IMR-90 (cell line): ENCODE data around the gene TSPAN33. TPM values are rescaled to one million over a fixed set of nuclear protein-coding genes. Genes with fewer than 3 reads are reported as not detected.

Experiments
- ATAC-seq: fragments of 200-7000 bp; cut with Tn5 transposase; 2 replicates; pipeline ENCODE4 v1.9.1; 2020; ENCODE audit warnings: low read depth, mild to moderate bottlenecking, moderate library complexity
- BruUV-seq: library from RNA; stranded (reverse); fragments of 400-500 nt; replicated peaks from 2 replicates; lab custom pipeline; 2021; lab: Mats Ljungman, UMichigan
- CTCF ChIA-PET: fragments of 300-600 bp; formaldehyde crosslinking; extraction: SDS; loops from one replicate; lab custom pipeline; 2021; ENCODE audit warnings: antibody characterized with exemption; lab: Yijun Ruan, JAX
- POLR2A ChIA-PET: fragments of 300-600 bp; sonication (Branson Sonifier 250); formaldehyde crosslinking; loops from one replicate; lab custom pipeline; 2022; ENCODE audit warnings: antibody characterized with exemption; ENCODE audit not compliant: unreplicated experiment; lab: Charles Lee
- DNase-seq: peaks from one replicate; pipeline ENCODE4 v3.0.0; 2013
- H2AFZ ChIP-seq: replicated peaks from 2 replicates; pipeline ENCODE3; 2013; ENCODE audit warnings: low read length, mild to moderate bottlenecking; ENCODE audit not compliant: poor library complexity
- H2AK5ac ChIP-seq: 2 replicates; pipeline ENCODE4 v1.6.1; 2013; ENCODE audit warnings: low read depth, low read length, inconsistent platforms
- H2AK9ac ChIP-seq: replicated peaks from 2 replicates; pipeline ENCODE3; 2013; ENCODE audit warnings: mild to moderate bottlenecking, low read depth, low read length, moderate library complexity; ENCODE audit not compliant: poor library complexity
- H2BK120ac ChIP-seq: 2 replicates; pipeline ENCODE4 v1.6.1; 2013; ENCODE audit warnings: low read depth, low read length, inconsistent platforms
- H2BK15ac ChIP-seq: 3 replicates; pipeline ENCODE4 v1.6.1; 2013; ENCODE audit warnings: low read depth, low read length, inconsistent platforms
- H2BK20ac ChIP-seq: 2 replicates; pipeline ENCODE4 v1.6.1; 2013; ENCODE audit warnings: low read depth, mild to moderate bottlenecking, inconsistent platforms, low read length, moderate library complexity
- H2BK5ac ChIP-seq: 2 replicates; pipeline ENCODE4 v1.6.1; 2013; ENCODE audit warnings: mild to moderate bottlenecking, low read depth, low read length, inconsistent platforms; ENCODE audit not compliant: poor library complexity, severe bottlenecking
- H3K14ac ChIP-seq: replicated peaks from 2 replicates; pipeline ENCODE4 v1.6.1; 2013; ENCODE audit warnings: low read depth, low read length, inconsistent platforms
- H3K18ac ChIP-seq: 2 replicates; pipeline ENCODE4 v1.6.1; 2013; ENCODE audit warnings: low read depth, low read length, control low read depth
- H3K23ac ChIP-seq: 2 replicates; pipeline ENCODE4 v1.6.1; 2013; ENCODE audit warnings: low read depth, low read length, inconsistent platforms
- H3K27ac ChIP-seq: 2 replicates; pipeline ENCODE4 v1.5.1; 2013; ENCODE audit warnings: mild to moderate bottlenecking, control low read depth, low read length; ENCODE audit not compliant: insufficient read depth
- H3K27me3 ChIP-seq: 2 replicates; pipeline ENCODE4 v1.6.1; 2013; ENCODE audit warnings: low read length; ENCODE audit not compliant: control insufficient read depth, insufficient read depth
- H3K36me3 ChIP-seq: 2 replicates; pipeline ENCODE4 v1.6.1; 2013; ENCODE audit warnings: low read length, mixed read lengths; ENCODE audit not compliant: control insufficient read depth, insufficient read depth
- H3K4ac ChIP-seq: 2 replicates; pipeline ENCODE4 v1.6.1; 2013; ENCODE audit warnings: low read depth, low read length, inconsistent platforms
- H3K4me1 ChIP-seq: 2 replicates; pipeline ENCODE4 v1.6.1; 2013; ENCODE audit warnings: low read length, mixed read lengths; ENCODE audit not compliant: control insufficient read depth, insufficient read depth
- H3K4me2 ChIP-seq: 2 replicates; pipeline ENCODE4 v1.6.1; 2013; ENCODE audit warnings: low read depth, mild to moderate bottlenecking, control low read depth, low read length, moderate library complexity
- H3K4me3 ChIP-seq: 2 replicates; pipeline ENCODE4 v1.5.1; 2013; ENCODE audit warnings: low read depth, mild to moderate bottlenecking, control low read depth, low read length, moderate library complexity; ENCODE audit not compliant: insufficient read depth
- H3K56ac ChIP-seq: 2 replicates; pipeline ENCODE4 v1.6.1; 2013; ENCODE audit warnings: low read length, inconsistent platforms; ENCODE audit not compliant: insufficient read depth; ENCODE audit errors: extremely low read depth
- H3K79me1 ChIP-seq, 2 experiments: 2 replicates each; pipeline ENCODE4 v1.6.1; 2013; ENCODE audit warnings: low read length in 2 of 2, inconsistent platforms in 1 of 2, low read depth in 1 of 2
- H3K9ac ChIP-seq: 2 replicates; pipeline ENCODE4 v1.6.1; 2013; ENCODE audit warnings: low read depth, low read length, control low read depth
- H3K9me1 ChIP-seq: 2 replicates; pipeline ENCODE4 v1.6.1; 2013; ENCODE audit warnings: low read length, inconsistent platforms; ENCODE audit not compliant: insufficient read depth
- H3K9me3 ChIP-seq: 2 replicates; pipeline ENCODE4 v1.6.1; 2013; ENCODE audit warnings: low read length; ENCODE audit not compliant: control insufficient read depth, insufficient read depth
- H4K20me1 ChIP-seq: 2 replicates; pipeline ENCODE4 v1.6.1; 2013; ENCODE audit warnings: low read length, inconsistent platforms; ENCODE audit not compliant: insufficient read depth
- H4K5ac ChIP-seq: 2 replicates; pipeline ENCODE4 v1.6.1; 2013; ENCODE audit warnings: mild to moderate bottlenecking, low read depth, low read length, control low read depth
- H4K8ac ChIP-seq, 2 experiments: 2 replicates each; pipeline ENCODE4 v1.6.1; 2013; ENCODE audit warnings: low read depth in 2 of 2, low read length in 2 of 2, control low read depth in 1 of 2, inconsistent platforms in 1 of 2
- H4K91ac ChIP-seq: 2 replicates; pipeline ENCODE4 v1.6.1; 2013; ENCODE audit warnings: low read depth, low read length, inconsistent platforms; ENCODE audit not compliant: insufficient read depth
- BHLHE40 ChIP-seq: fragments of 150-350 bp; IDR thresholded peaks from 2 replicates; pipeline ENCODE4 v1.6.1; 2016; ENCODE audit warnings: mild to moderate bottlenecking, low read depth, low read length
- CEBPB ChIP-seq: IDR thresholded peaks from 2 replicates; pipeline ENCODE4 v1.6.1; 2012; ENCODE audit warnings: low read depth, low read length, improper control_type of control experiment
- CHD1 ChIP-seq: IDR thresholded peaks from 2 replicates; pipeline ENCODE4 v1.6.1; 2012; ENCODE audit warnings: low read depth, low read length, improper control_type of control experiment
- CTCF ChIP-seq: conservative IDR thresholded peaks from 2 replicates; pipeline ENCODE4 v1.5.1; 2012; ENCODE audit warnings: mild to moderate bottlenecking, low read depth, low read length, improper control_type of control experiment
- ELK1 ChIP-seq: fragments of 150-350 bp; IDR thresholded peaks from 2 replicates; pipeline ENCODE4 v1.6.1; 2016; ENCODE audit warnings: low read depth, mild to moderate bottlenecking, low read length, moderate library complexity, borderline replicate concordance
- FOS ChIP-seq: fragments of 150-350 bp; IDR thresholded peaks from 2 replicates; pipeline ENCODE4 v1.6.1; 2016; ENCODE audit warnings: low read depth, low read length
- MAFK ChIP-seq: IDR thresholded peaks from 2 replicates; pipeline ENCODE4 v1.6.1; 2012; ENCODE audit warnings: low read depth, low read length, improper control_type of control experiment
- MAZ ChIP-seq: IDR thresholded peaks from 2 replicates; pipeline ENCODE4 v1.6.1; 2012; ENCODE audit warnings: low read depth, mild to moderate bottlenecking, low read length, improper control_type of control experiment, moderate library complexity, borderline replicate concordance
- MXI1 ChIP-seq: IDR thresholded peaks from 2 replicates; pipeline ENCODE4 v1.6.1; 2012; ENCODE audit warnings: low read depth, mild to moderate bottlenecking, low read length, moderate library complexity, borderline replicate concordance
- NFE2L2 ChIP-seq: fragments of 150-350 bp; IDR thresholded peaks from 2 replicates; pipeline ENCODE4 v1.6.1; 2016; ENCODE audit warnings: low read depth, mild to moderate bottlenecking, low read length
- POLR2A ChIP-seq: IDR thresholded peaks from 2 replicates; pipeline ENCODE4 v1.6.1; 2012; ENCODE audit warnings: mild to moderate bottlenecking, low read depth, low read length
- RAD21 ChIP-seq: IDR thresholded peaks from 2 replicates; pipeline ENCODE4 v1.6.1; 2012; ENCODE audit warnings: low read length, improper control_type of control experiment
- RCOR1 ChIP-seq: IDR thresholded peaks from 2 replicates; pipeline ENCODE4 v1.6.1; 2012; ENCODE audit warnings: mild to moderate bottlenecking, low read length, improper control_type of control experiment; ENCODE audit not compliant: insufficient replicate concordance
- RFX5 ChIP-seq: IDR thresholded peaks from 2 replicates; pipeline ENCODE4 v1.8.0; 2012; ENCODE audit warnings: low read depth, mild to moderate bottlenecking, low read length, moderate library complexity
- SMC3 ChIP-seq: fragments of 150-350 bp; IDR thresholded peaks from 2 replicates; pipeline ENCODE4 v1.6.1; 2016; ENCODE audit warnings: low read depth, mild to moderate bottlenecking, antibody characterized with exemption, low read length, moderate library complexity
- USF2 ChIP-seq: fragments of 150-350 bp; IDR thresholded peaks from 2 replicates; pipeline ENCODE4 v1.6.1; 2017; ENCODE audit warnings: mild to moderate bottlenecking, antibody characterized with exemption, low read length, low read depth
- WGBS, 2 experiments: methylation state at CpG; one replicate each; pipeline versions ENCODE4 v1.1.5 to v1.1.7; 2013; ENCODE audit warnings: missing lambda C conversion rate in 2 of 2; ENCODE audit not compliant: insufficient read length in 1 of 2; ENCODE audit errors: extremely low coverage in 2 of 2; 5-methylcytosine and 5-hydroxymethylcytosine counted together
- dilution Hi-C: fragments of 300-500 bp; cut with HindIII; formaldehyde crosslinking; loops from one replicate; pipeline ENCODE4 v1.14.3; 2018; ENCODE audit warnings: low sequenced_read_pairs; ENCODE audit not compliant: unreplicated experiment
- in situ Hi-C: fragments of 300-500 bp; cut with MboI; formaldehyde crosslinking; loops from 3 replicates; pipeline ENCODE4 v1.14.3; 2019; ENCODE audit warnings: low sequenced_read_pairs, inconsistent platforms, mixed read lengths
- intact Hi-C: fragments of 100-400 bp; cut with micrococcal nuclease; formaldehyde crosslinking; loops from 2 replicates; pipeline ENCODE4 v1.10.0; 2022
- polyA plus RNA-seq, 3 experiments: library from polyadenylated mRNA; depleted of rRNA; stranded (reverse); fragments of >200 nt; gene quantifications; 2 replicates each; pipeline ENCODE4 v1.2.3, GENCODE V29; 2012; ENCODE audit warnings: low replicate concordance in 1 of 3
- total RNA-seq: library from RNA; depleted of rRNA; stranded (reverse); fragments of >200 nt; gene quantifications from 2 replicates; pipeline ENCODE4 v1.2.3, GENCODE V29; 2012

TSPAN33 gene
- total and polyA plus RNA-seq, 2 of the 4 experiments (the other 2 are of a cell fraction), result 0.17 to 0.36 TPM

GRCh38 chr7:129212596-129212995 is 68.1 kb downstream of the TSPAN33 start:
- Histone ChIP-seq H2BK120ac (no peak overlapping the region), H2AFZ (no peak overlapping the region), H2AK9ac (no peak overlapping the region), H3K4me3 (no peak overlapping the region), H2AK5ac (no peak overlapping the region), H4K91ac (no peak overlapping the region), H3K36me3 (peaks cover 39% of the 10 kb centered on the region), H3K56ac (no peak overlapping the region), H3K79me1 (no peaks in the 10 kb centered on the region), H3K23ac (no peak overlapping the region), H3K4me1 (no peaks in the 10 kb centered on the region), H3K18ac (no peak overlapping the region), H3K9ac (no peak overlapping the region), H3K9me3 (no peaks in the 10 kb centered on the region), H2BK15ac (no peak overlapping the region), H2BK20ac (no peak overlapping the region), H4K5ac (no peak overlapping the region), H3K4ac (no peak overlapping the region), H2BK5ac (no peak overlapping the region), H3K27me3 (no peaks in the 10 kb centered on the region), H3K14ac (no peak overlapping the region), H4K8ac (no peak overlapping the region), H3K27ac (no peak overlapping the region), H3K9me1 (no peaks in the 10 kb centered on the region), H4K20me1 (no peaks in the 10 kb centered on the region), H3K4me2 (no peak overlapping the region)
- in situ Hi-C loops, result loop anchor here (10.0 kb wide), 1 partner anchor 432 kb away; no protein-coding TSS in a partner anchor
- POLR2A ChIA-PET, result no interaction called here
- intact Hi-C loops, result no loop called here
- no TSS peak for BruUV-seq
- ATAC-seq (no peak), DNase-seq (no peak)
- dilution Hi-C loops, result no loop called here
- CTCF ChIA-PET, result no interaction called here
- TF ChIP-seq BHLHE40 (no peak), MXI1 (no peak), ELK1 (no peak), CTCF (no peak), RAD21 (no peak), FOS (no peak), POLR2A (no peak), MAFK (no peak), NFE2L2 (no peak), RCOR1 (no peak), CEBPB (no peak), SMC3 (no peak), MAZ (no peak), USF2 (no peak), CHD1 (no peak), RFX5 (no peak)
- no CpG with 5 or more reads among the region's 4 CpGs for WGBS, 2 experiments
